CD4-positive, alpha-beta T cell treated with Interleukin-21 for 1 hour (primary cell): ENCODE measurements around the gene CA6.
A peak's percentile ranks its signal among the peaks of the same experiment; 100 is the strongest.
"Not testable (repeated sequence)": the region's sequence is repeated elsewhere in the genome, so short reads cannot be mapped to it uniquely, and the experiment has no call there.

Experiments used
- DNase-seq: peaks from one replicate; pipeline ENCODE4 v3.0.0-alpha.2; 2020

Gene CA6

GRCh38 chr1:8945568-8945967, at the start of gene CA6:
CA6 (plus strand) TSS chr1:8945868; CDS start chr1:8945887, 19 bp downstream.
- no peak for DNase-seq

DNA sequence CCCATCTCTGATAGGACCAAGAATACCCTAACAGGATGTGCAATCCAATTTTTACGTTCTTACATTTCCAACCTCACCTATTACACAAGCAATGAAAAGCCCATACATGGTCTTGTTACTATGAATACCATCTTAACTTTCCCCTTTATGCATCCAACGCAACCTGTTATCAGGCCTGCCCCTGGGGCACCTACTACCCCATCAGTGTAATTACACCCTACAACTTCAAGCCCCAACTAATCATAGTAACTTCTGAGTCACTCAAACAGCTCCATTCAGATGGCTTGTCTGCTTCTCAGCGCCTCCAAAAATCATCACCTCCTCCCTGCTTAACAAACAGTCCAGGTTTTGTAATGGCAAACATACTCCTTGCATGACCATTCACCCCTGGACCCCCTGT, 48.9 kb upstream of the CA6 start:
- not testable (repeated sequence) for DNase-seq

DNA sequence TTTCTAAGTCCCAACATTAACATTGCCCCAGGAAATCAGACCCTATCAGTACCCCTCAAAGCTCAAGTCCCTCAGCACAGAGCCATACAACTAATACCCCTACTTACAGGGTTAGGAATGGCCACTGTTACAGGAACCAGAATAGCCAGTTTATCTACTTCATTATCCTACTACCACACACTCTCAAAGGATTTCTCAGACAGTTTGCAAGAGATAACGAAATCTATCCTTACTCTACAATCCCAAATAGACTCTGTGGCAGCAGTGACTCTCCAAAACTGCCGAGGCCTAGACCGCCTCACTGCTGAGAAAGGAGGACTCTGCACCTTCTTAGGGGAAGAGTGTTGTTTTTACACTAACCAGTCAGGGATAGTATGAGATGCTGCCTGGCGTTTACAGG, 48.2 kb upstream of the CA6 start:
- DNase-seq: not testable (repeated sequence)

GRCh38 chr1:8898418-8898817, 47.2 kb upstream of the CA6 start:
- not testable (repeated sequence) for DNase-seq

- no peak for DNase-seq
Observed at GRCh38 chr1:8899046-8899445, 46.6 kb upstream of the CA6 start.

GRCh38 chr1:8900684-8901083, 45.0 kb upstream of the CA6 start:
- DNase-seq: not testable (repeated sequence)

DNA sequence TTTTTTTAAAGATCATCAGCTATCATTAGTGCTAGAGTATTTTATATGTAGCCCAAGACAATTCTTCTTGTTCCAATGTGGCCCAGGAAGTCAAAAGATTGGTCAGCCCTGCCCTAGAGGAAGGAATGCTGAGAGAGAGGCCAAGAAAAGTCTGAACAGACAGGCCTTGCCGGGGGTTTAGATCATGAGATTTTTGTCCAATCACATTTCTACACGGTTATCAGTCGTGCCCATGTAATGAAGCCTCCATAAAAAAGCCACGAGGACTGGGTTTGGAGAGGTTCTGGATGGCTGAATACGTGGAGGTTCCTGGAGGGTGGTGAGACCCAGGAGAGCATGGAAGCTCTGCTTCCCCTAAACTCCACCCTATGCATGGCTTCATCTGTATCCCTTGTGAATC, 42.9 kb upstream of the CA6 start:
- DNase-seq: no peak

- no peak for DNase-seq
Observed at GRCh38 chr1:8903410-8903809, 42.3 kb upstream of the CA6 start.

DNA sequence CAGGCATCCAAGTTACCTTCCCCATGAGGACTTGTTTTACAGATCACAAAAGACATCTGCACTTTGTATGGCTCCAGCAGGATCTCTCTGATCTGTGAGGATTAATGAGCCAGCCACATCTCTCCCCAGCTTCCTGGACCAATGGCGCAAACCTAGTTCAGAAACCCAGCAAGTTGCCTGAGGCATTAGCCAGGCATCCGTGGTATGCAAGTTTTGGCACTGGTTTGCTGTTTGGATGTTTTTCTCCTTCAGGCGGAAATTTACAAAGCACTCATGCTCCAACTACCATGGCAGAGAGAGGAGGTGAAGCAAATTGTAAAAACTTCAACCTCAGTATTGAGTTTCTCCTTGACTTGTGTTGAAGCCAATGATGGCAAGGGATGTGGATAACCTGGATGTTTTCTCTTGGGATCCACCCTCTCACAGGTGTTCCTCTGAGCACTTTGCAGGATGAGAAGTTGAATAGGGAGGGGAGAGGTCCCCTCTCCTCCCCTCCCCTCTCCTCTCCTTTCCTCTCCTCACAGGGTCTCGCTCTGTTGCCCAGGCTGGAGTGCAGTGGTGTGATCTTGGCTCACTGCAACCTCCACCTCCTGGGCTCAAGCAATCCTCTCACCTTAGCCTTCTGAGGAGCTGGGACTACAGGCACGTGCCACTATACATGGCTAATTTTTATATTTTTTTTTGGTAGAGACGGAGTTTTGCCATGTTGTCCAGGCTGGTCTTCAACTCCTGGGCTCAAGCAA, 41.6 kb upstream of the CA6 start:
- no peak for DNase-seq

DNA sequence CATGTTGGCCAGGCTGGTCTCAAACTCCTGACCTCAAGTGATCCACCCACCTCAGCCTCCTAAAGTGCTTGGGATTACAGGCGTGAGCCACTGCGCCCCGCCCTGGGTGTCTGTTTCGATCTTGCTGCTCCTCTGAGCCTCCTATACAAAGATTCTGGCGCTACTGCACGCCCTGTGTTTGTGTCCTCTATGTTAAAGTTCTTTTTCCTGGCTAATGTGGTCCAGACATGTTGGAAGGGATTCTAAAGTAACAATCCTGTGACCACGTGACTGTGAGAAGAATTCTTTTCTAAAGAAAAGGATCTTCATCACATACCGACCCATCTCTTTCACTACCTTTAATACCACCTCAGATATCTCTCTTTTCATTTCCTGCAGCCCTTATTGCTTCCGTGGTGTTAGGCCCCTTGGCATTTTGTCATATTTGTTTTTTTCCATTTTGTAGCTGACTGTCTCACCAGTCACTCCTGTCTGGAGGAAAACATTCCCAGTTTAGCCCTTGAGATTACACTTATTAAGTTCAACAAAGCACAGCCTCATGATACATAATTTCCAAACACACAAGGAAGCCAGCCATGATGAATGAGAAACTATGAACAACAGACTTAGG, 40.0 kb upstream of the CA6 start:
- DNase-seq: no peak

- no peak for DNase-seq
Observed at GRCh38 chr1:8908388-8909151, 37.1 kb upstream of the CA6 start.

GRCh38 chr1:8910331-8910730, 35.3 kb upstream of the CA6 start:
- DNase-seq: no peak

DNA sequence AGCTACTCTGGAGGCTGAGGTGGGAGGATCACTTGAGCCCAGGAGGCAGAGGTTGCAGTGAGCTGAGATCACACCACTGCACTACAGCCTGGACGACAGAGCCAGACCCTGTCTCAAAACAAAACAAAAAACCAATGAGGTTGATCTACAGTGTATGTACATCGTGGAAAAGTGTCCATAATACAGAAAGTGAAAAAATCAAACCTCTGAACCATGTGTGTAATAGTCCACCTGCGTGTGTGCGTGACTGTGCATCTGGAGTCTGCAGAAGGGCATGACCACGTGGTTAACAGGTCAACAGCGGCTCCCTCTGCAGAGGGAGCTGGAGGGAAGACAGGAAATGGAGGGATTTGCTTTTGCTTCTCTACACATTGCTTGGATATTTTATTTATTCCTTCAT, 34.8 kb upstream of the CA6 start:
- no peak for DNase-seq

- no peak for DNase-seq
Observed at GRCh38 chr1:8911416-8912309, 34.0 kb upstream of the CA6 start.

- DNase-seq: no peak
Observed at GRCh38 chr1:8913457-8913856, 32.2 kb upstream of the CA6 start.

DNA sequence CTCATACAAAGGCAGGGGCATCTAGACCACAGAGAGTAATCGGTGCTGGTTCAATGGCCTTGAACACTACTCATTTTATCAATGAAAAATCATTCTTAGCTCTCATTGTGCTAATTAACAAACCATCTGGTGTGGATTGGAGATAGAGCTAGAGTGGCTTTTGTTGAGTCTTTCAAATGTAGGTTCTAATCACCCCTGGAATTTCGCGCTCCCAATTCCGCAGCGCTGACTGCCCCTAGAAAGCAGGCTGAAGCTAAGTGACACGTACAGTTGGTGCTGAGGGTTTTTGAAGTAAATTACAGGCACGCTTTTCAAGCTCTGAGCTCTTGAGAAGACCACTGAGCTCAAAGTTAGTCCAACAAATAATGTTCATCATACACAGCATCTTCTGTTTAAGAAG, 31.2 kb upstream of the CA6 start:
- DNase-seq: no peak

DNA sequence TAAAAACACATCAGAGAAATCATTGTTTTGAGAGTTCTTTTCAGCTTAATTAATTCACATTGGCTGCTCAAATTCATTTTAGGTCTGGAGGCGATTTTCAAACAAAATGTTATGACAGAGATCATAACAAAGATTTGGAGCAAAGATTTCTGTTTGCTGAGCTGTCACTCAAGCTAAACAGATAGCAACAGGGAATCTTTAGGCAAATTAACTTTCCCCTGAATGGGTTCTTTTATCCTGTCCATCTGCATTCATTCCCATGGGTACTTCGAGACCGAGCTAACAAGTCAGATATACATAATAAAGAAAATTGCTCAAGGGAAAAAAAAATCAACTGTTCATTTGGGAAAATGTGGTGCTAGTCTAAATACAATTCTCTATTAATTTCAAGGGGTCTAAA, 30.2 kb upstream of the CA6 start:
- DNase-seq: no peak

DNA sequence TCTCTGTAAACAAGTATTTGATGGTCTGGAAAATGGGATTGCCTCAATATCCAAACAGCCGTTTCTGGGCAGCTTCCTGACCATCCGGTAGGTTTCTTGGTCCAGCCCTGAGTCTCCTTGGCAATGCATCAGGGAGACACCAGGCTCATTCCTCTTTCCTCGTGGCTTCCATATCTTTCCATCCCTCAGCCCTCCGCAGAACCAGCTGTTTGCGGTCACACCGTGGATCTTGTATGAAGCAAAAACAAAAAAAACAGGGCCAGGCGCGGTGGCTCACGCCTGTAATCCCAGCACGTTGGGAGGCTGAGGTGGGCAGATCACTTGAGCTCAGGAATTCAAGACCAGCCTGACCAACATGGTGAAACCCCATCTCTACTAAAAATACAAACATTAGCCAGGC, 28.1 kb upstream of the CA6 start:
- DNase-seq: not testable (repeated sequence)

GRCh38 chr1:8922962-8923361, 22.7 kb upstream of the CA6 start:
- no peak for DNase-seq

- DNase-seq: no peak
Observed at GRCh38 chr1:8925406-8925805, 20.3 kb upstream of the CA6 start.

DNA sequence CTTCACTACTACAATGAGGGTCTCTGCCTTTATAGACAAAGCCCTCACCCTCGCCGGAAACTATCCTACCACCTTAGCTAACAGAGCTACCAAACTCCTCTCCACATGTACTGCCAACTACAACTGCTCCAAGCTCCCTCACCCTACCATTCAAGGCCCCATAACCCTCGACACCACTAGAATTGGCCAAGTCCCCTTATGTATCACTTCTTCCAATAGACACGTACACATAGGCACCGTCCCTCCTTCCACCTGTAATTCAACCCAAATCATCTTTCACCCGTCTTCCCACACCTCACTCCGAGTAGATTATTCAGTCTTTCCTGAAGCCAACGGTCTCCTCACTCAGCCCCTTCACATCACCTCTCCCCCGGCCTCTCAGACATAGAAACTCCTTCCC, 19.7 kb upstream of the CA6 start:
- no peak for DNase-seq

DNA sequence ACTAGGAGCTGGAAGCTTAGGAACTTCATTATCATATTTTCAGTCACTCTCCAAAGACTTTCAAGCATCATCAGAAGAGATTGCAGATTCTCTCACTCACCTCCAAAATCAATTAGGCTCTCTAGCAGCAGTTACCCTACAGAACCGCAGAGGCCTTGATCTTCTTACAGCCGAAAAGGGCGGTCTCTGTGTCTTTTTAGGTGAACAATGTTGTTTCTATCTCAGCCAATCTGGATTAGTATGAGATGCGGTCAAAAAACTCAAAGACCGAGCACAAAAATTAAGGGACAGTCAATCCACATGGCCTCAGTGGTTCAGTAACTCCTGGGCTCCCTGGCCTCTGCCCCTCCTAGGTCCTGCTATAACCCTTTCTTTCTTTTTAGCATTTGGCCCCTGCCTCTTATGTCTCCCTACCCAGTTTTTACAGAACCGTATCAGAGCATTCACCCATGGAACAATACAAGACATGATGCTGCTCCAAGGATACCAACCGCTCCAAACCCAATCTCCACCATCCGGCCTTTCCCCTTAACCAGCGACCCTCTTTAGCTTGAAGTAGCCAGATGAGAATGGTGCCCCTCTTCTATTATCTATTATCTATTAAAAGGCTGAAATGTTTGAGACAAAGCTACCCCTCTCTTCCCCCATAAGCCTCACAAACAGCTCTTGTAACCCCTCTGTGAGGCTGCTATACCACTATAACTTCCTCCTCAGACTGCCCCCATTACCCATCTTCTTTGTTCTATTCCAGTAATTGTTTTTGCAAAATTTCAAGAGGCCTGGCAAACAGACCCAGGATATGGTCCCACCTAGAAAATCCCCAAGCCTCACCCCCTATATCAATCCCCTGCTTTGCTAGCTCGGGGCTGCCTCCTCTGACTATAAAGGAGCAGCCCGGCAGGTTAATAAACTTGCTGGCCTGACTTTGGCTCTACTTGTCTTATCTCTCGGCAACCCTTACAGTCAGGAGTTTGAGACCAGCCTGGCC, 18.7 kb upstream of the CA6 start:
- peak; percentile 63 for DNase-seq
